ENCODE data around the gene GRAMD2A. TPM values are rescaled to one million over a fixed set of nuclear protein-coding genes. Genes with fewer than 3 reads are reported as not detected.

Gene GRAMD2A
- total RNA-seq, 1 experiment from 2014 or later, result 1.3 TPM

DNA sequence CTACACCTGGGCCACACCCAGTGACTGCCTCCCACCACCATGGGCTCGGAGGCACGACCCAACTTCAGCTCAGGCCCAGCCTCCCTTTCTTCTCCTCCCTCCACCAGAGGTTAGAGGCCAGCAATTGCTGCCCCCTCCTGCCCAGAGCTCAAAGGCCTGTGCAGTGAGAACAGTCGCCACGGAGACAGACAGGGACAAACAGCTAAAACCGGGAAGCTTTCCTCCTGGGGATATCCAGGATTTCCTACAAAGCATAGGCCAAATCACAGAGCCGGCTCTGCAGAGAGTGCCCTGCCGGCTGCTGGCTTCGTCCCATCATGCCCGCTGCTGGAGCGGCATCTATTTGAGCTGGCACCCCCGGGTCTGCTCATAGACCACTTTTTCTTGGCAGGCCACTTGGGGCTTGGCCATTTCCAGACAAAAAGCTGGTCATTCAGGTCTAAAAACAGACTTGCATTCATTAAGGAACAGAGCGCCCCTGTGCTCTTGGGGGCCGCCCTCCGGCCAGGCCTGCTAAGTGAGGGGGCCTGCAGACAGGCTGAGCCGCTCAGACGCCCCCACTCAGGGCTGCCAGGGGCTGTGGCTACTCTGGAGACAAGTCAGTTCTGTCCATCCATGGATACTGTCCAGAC, 17.5 kb downstream of the GRAMD2A start:
- no peak overlapping the region for H3K4me3 Mint-ChIP-seq

More for the DNA sequence above, 17.5 kb downstream of the GRAMD2A start:
- H2BK20ac ChIP-seq (ENCODE audit: low read depth, low read length, poor library complexity, severe bottlenecking), result no peak overlapping the region
- no peak overlapping the region for H3K27ac ChIP-seq (ENCODE audit: insufficient read length, low read depth, low read length)
- peaks cover 27% of the 10 kb centered on the region for H3K27me3 Mint-ChIP-seq (ENCODE audit: low read depth)
- H4K8ac ChIP-seq (replicated peaks; ENCODE audit: insufficient read length, low read depth, low read length), result no peak overlapping the region
- H3K4ac ChIP-seq (ENCODE audit: low read depth, low read length), result no peak overlapping the region
- no peak overlapping the region for H2AK5ac ChIP-seq (ENCODE audit: insufficient read length, low read length)
- no peaks in the 10 kb centered on the region for H3K9me3 ChIP-seq (ENCODE audit: control insufficient read depth, low read depth, low read length)
- no peak overlapping the region for H3K27ac Mint-ChIP-seq
- H4K91ac ChIP-seq (ENCODE audit: insufficient read length, low read depth, low read length), result no peak overlapping the region
- H3K27me3 ChIP-seq (ENCODE audit: insufficient read depth, low read length), result no peaks in the 10 kb centered on the region
- no peak for TF ChIP-seq CTCF (conservative IDR thresholded peaks at IDR 0.05)
- no peaks in the 10 kb centered on the region for H3K79me1 ChIP-seq (ENCODE audit: insufficient read depth, low read depth, low read length, poor library complexity, severe bottlenecking)
- peak overlapping the region; percentile 42; the same call in 1 of the 2 replicates for H3K14ac ChIP-seq (ENCODE audit: insufficient read depth, low read length)
- no peak overlapping the region for H2AFZ ChIP-seq (ENCODE audit: low read length)
- H3K18ac ChIP-seq (ENCODE audit: insufficient read length, low read depth, low read length), result no peak overlapping the region
- no peak overlapping the region for H2BK120ac ChIP-seq (ENCODE audit: low read depth, low read length, poor library complexity, severe bottlenecking)
- H3K9ac ChIP-seq (ENCODE audit: extremely low read depth, insufficient read length, low read length), result no peak overlapping the region
- H3K23ac ChIP-seq (ENCODE audit: insufficient read length, low read depth, low read length), result no peak overlapping the region
- H3K4me1 Mint-ChIP-seq, result peaks cover 13 to 22% of the 10 kb centered on the region in 2 experiments
- no peaks in the 10 kb centered on the region for H3K36me3 Mint-ChIP-seq (ENCODE audit: insufficient read depth in 1 of 3, low read depth in 3 of 3)
- no peaks in the 10 kb centered on the region for H3K9me3 Mint-ChIP-seq
- no peaks in the 10 kb centered on the region for H4K20me1 ChIP-seq (ENCODE audit: control insufficient read depth, insufficient read depth, insufficient read length)
- H4K5ac ChIP-seq (ENCODE audit: insufficient read length, low read depth, low read length), result no peak overlapping the region
- no peak overlapping the region for H3T11ph ChIP-seq (ENCODE audit: low read length)
- no peak overlapping the region for H2BK12ac ChIP-seq (ENCODE audit: insufficient read length, low read depth, low read length)
- no CpG with 5 or more reads among the region's 16 CpGs for WGBS (ENCODE audit: extremely low coverage, insufficient read length, low lambda C conversion rate)
- no peak overlapping the region for H2BK5ac ChIP-seq (ENCODE audit: insufficient read length, low read length)
- peak; percentile 60 for DNase-seq
- no peaks in the 10 kb centered on the region for H3K4me1 ChIP-seq (ENCODE audit: insufficient read depth, low read length)
- no peak overlapping the region for H2BK15ac ChIP-seq (ENCODE audit: low read depth, low read length)
- no peak overlapping the region for H3K56ac ChIP-seq (ENCODE audit: insufficient read length, low read depth, low read length)
- no peaks in the 10 kb centered on the region for H3K79me2 ChIP-seq (ENCODE audit: insufficient read depth, low read length)
- H3K4me2 ChIP-seq (ENCODE audit: insufficient read depth, insufficient read length, low read length), result no peak overlapping the region
- peaks cover 3% of the 10 kb centered on the region for H3K23me2 ChIP-seq (ENCODE audit: insufficient read length, low read depth, low read length, poor library complexity, severe bottlenecking)
